SK-N-SH (cell line): ENCODE results near the gene DCAF8L2. TPM values are rescaled to one million over a fixed set of nuclear protein-coding genes. Genes with fewer than 3 reads are reported as not detected.

ENCODE experiments used
- CTCF ChIA-PET: fragments of 300-600, 350-600 bp; formaldehyde crosslinking; extraction: SDS; loops from one replicate; lab custom pipeline; 2021; lab: Yijun Ruan, JAX
- POLR2A ChIA-PET: fragments of 350-600 bp; sonication (Branson Sonifier 250); formaldehyde crosslinking; extraction: SDS; loops from one replicate; lab custom pipeline; 2020; ENCODE audit warnings: antibody characterized with exemption, inconsistent platforms; lab: Yijun Ruan, JAX
- DNase-seq: peaks from one replicate; pipeline ENCODE4 v3.0.0; 2012
- H2AFZ ChIP-seq: fragments of 200-600 bp; sonication (generic); 2 replicates; pipeline ENCODE4 v1.8.1; 2016; ENCODE audit warnings: antibody characterized with exemption, mild to moderate bottlenecking, low read depth
- H3F3A ChIP-seq: fragments of 200-600 bp; sonication (generic); replicated peaks from 2 replicates; pipeline ENCODE3; 2016; ENCODE audit warnings: antibody characterized with exemption, mild to moderate bottlenecking; ENCODE audit not compliant: insufficient read depth
- H3K27ac ChIP-seq, 2 experiments: fragments of 200-500 bp in 1 of 2; fragments of 200-600 bp in 1 of 2; sonication (Bioruptor generic) in 1 of 2; sonication (generic), shearing (Covaris generic) in 1 of 2; 2 replicates each; pipeline versions ENCODE4 v1.5.1 to v1.6.1; 2014 to 2016; ENCODE audit warnings: low read depth in 2 of 2, inconsistent platforms in 1 of 2, low read length in 1 of 2, mild to moderate bottlenecking in 1 of 2, mixed read lengths in 1 of 2
- H3K27me3 ChIP-seq: fragments of 200-600 bp; sonication (generic), shearing (Covaris generic); 2 replicates; pipeline ENCODE4 v1.6.1; 2016; ENCODE audit warnings: mixed run types; ENCODE audit not compliant: insufficient read depth
- H3K36me3 ChIP-seq, 2 experiments: fragments of 200-500 bp in 1 of 2; fragments of 200-600 bp in 1 of 2; sonication (Bioruptor generic) in 1 of 2; sonication (generic) in 1 of 2; replicated peaks in 1 of 2; 2 replicates each; pipeline versions ENCODE3 to v1.5.1; 2014 to 2016; ENCODE audit warnings: low read length in 1 of 2, mild to moderate bottlenecking in 1 of 2; ENCODE audit not compliant: insufficient read depth in 2 of 2, control insufficient read depth in 1 of 2
- H3K4me1 ChIP-seq, 2 experiments: fragments of 200-500 bp in 1 of 2; fragments of 200-600 bp in 1 of 2; sonication (Bioruptor generic) in 1 of 2; sonication (generic), shearing (Covaris generic) in 1 of 2; 2 replicates each; pipeline versions ENCODE4 v1.5.1 to v1.6.1; 2014 to 2016; ENCODE audit warnings: low read depth in 1 of 2, low read length in 1 of 2, mixed run types in 1 of 2; ENCODE audit not compliant: insufficient read depth in 2 of 2, control insufficient read depth in 1 of 2
- H3K4me2 ChIP-seq: fragments of 200-600 bp; sonication (generic), shearing (Covaris generic); 2 replicates; pipeline ENCODE4 v1.6.1; 2017; ENCODE audit warnings: mixed run types
- H3K4me3 ChIP-seq, 2 experiments: fragments of 200-500 bp in 1 of 2; fragments of 200-600 bp in 1 of 2; sonication (Bioruptor generic) in 1 of 2; sonication (generic), shearing (Covaris generic) in 1 of 2; 2 replicates each; pipeline versions ENCODE4 v1.5.1 to v1.8.1; 2014 to 2016; ENCODE audit warnings: low read depth in 2 of 2, inconsistent platforms in 1 of 2, low read length in 1 of 2, mild to moderate bottlenecking in 1 of 2, mixed read lengths in 1 of 2, moderate library complexity in 1 of 2
- H3K79me2 ChIP-seq: fragments of 200-600 bp; sonication (generic); 2 replicates; pipeline ENCODE4 v1.8.1; 2017; ENCODE audit warnings: mild to moderate bottlenecking; ENCODE audit not compliant: insufficient read depth
- H3K9ac ChIP-seq: fragments of 200-600 bp; sonication (generic); 2 replicates; pipeline ENCODE4 v1.6.1; 2017; ENCODE audit warnings: mixed run types
- H3K9me2 ChIP-seq: fragments of 200-600 bp; sonication (generic); 2 replicates; pipeline ENCODE4 v1.6.1; 2017; ENCODE audit warnings: mixed run types
- H3K9me3 ChIP-seq: fragments of 200-600 bp; sonication (generic); 2 replicates; pipeline ENCODE4 v1.6.1; 2017; ENCODE audit warnings: mixed run types, mild to moderate bottlenecking, moderate library complexity
- H4K20me1 ChIP-seq: fragments of 200-600 bp; sonication (generic); 2 replicates; pipeline ENCODE4 v1.6.1; 2017; ENCODE audit warnings: mild to moderate bottlenecking, mixed run types; ENCODE audit not compliant: insufficient read depth
- CHD2 ChIP-seq: fragments of 150-350 bp; IDR thresholded peaks from 2 replicates; pipeline ENCODE4 v1.6.1; 2018; ENCODE audit warnings: low read length; ENCODE audit not compliant: partially characterized antibody
- EP300 ChIP-seq, 2 experiments: IDR thresholded peaks; 2 replicates each; pipeline versions ENCODE4 v1.4.0 to v1.6.1; 2012; ENCODE audit warnings: borderline replicate concordance in 1 of 2, low read depth in 1 of 2, low read length in 1 of 2
- FOXJ3 ChIP-seq: sonication (generic); formaldehyde crosslinking; IDR thresholded peaks from 2 replicates; pipeline ENCODE4 v1.5.1; 2020; ENCODE audit warnings: mild to moderate bottlenecking, missing genetic modification reagents
- GATA2 ChIP-seq: sonication (generic); formaldehyde crosslinking; IDR thresholded peaks from 2 replicates; pipeline ENCODE4 v1.5.0; 2020; ENCODE audit warnings: mild to moderate bottlenecking, missing genetic modification reagents
- MAX ChIP-seq: IDR thresholded peaks from 2 replicates; pipeline ENCODE4 v1.4.0; 2012; ENCODE audit warnings: low read depth
- MEF2A ChIP-seq: IDR thresholded peaks from 2 replicates; pipeline ENCODE4 v1.4.0; 2012; ENCODE audit warnings: low read depth, borderline replicate concordance
- NRF1 ChIP-seq: IDR thresholded peaks from 2 replicates; pipeline ENCODE4 v1.6.1; 2012; ENCODE audit warnings: low read depth, mild to moderate bottlenecking, low read length
- POLR2AphosphoS5 ChIP-seq: IDR thresholded peaks from 2 replicates; pipeline ENCODE4 v1.6.1; 2012; ENCODE audit warnings: low read depth, low read length
- RAD21 ChIP-seq: IDR thresholded peaks from 2 replicates; pipeline ENCODE4 v1.6.1; 2012; ENCODE audit warnings: mild to moderate bottlenecking, low read length
- RCOR1 ChIP-seq: fragments of 150-350 bp; IDR thresholded peaks from 2 replicates; pipeline ENCODE4 v1.6.1; 2017; ENCODE audit warnings: antibody characterized with exemption, low read length
- RXRA ChIP-seq: IDR thresholded peaks from 2 replicates; pipeline ENCODE4 v1.4.0; 2012; ENCODE audit warnings: low read depth, mild to moderate bottlenecking, borderline replicate concordance
- TAF1 ChIP-seq: IDR thresholded peaks from 2 replicates; pipeline ENCODE4 v1.6.1; 2012; ENCODE audit warnings: low read depth, mild to moderate bottlenecking, low read length, moderate library complexity, borderline replicate concordance
- USF1 ChIP-seq: IDR thresholded peaks from 2 replicates; pipeline ENCODE4 v1.4.0; 2012; ENCODE audit warnings: low read depth, borderline replicate concordance
- USF2 ChIP-seq: fragments of 150-350 bp; IDR thresholded peaks from 2 replicates; pipeline ENCODE4 v1.6.1; 2017; ENCODE audit warnings: antibody characterized with exemption, low read length, low read depth, borderline replicate concordance
- ZBTB33 ChIP-seq: IDR thresholded peaks from 2 replicates; pipeline ENCODE4 v1.4.0; 2012; ENCODE audit warnings: low read depth, borderline replicate concordance
- WGBS: methylation state at CpG from one replicate; pipeline ENCODE4 v1.1.6; 2017; ENCODE audit warnings: low lambda C conversion rate; 5-methylcytosine and 5-hydroxymethylcytosine counted together
- polyA plus RNA-seq, 3 experiments: library from polyadenylated mRNA; depleted of rRNA; stranded (reverse); fragments of >200 nt; gene quantifications; 2 replicates each; pipeline ENCODE4 v1.2.3, GENCODE V29; 2012
- TF ChIP-seq, protein P1 (sequence below): fragments of 150-350 bp; IDR thresholded peaks from 2 replicates; pipeline ENCODE4 v1.6.1; 2016; ENCODE audit warnings: mild to moderate bottlenecking, low read depth, low read length

Gene DCAF8L2
- polyA plus RNA-seq, 1 of the 3 experiments (the other 2 are of a cell fraction): 0.33 TPM

DNA sequence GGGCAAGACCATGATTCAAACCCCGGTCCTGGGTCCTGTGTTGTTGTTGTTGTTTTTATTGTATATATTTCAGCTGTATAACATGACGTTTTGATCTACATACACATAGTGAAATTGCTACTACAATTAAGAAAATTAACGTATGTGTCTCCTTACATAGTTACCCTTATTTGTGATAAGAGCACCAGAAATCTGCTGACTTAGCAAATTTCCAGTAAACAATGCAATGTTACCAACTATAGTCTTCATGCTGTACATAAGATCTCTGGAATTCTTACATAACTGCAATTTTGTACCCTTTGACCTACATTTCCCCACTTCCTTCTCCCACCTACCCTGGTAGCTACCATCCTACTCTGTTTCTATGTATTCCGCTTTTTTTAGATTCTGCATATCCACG, 141.8 kb downstream of the DCAF8L2 start (continued):
- TF ChIP-seq, protein P1, sequence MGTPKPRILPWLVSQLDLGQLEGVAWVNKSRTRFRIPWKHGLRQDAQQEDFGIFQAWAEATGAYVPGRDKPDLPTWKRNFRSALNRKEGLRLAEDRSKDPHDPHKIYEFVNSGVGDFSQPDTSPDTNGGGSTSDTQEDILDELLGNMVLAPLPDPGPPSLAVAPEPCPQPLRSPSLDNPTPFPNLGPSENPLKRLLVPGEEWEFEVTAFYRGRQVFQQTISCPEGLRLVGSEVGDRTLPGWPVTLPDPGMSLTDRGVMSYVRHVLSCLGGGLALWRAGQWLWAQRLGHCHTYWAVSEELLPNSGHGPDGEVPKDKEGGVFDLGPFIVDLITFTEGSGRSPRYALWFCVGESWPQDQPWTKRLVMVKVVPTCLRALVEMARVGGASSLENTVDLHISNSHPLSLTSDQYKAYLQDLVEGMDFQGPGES: no peak
- TF ChIP-seq FOXJ3 (CRISPR knock-in tag): no peak
- no peak for TF ChIP-seq MAX
- TF ChIP-seq TAF1: no peak

DNA sequence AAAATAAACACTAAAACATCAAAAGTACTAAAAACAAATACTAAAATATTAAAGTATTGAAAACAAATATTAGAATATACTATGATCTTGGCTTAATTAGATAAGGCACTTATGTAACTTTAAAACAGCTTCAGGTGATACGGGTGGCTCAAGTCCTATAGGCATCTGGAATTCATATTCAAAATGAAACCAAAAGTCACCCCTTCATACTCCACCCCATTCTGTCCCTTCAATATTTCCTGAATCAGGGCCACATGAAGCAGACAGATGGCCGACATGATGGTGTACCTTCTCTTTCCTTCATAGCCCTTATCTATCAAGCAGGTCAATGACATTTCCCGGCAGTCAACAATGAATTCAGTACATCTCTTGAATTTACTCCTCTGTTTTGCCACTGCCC, 145.8 kb downstream of the DCAF8L2 start:
- H3K9ac ChIP-seq: no peak overlapping the region
- H3F3A ChIP-seq: no peaks in the 10 kb centered on the region
- H3K9me2 ChIP-seq: no peaks in the 10 kb centered on the region
- TF ChIP-seq RAD21 (no peak), POLR2AphosphoS5 (no peak), CHD2 (no peak), GATA2 (CRISPR knock-in tag) (no peak), EP300 (IDR thresholded peaks at IDR 0.05; ENCODE audit: borderline replicate concordance in 1 of 2, low read depth in 1 of 2, low read length in 1 of 2) (no peak), MAX (no peak), USF2 (no peak), RCOR1 (no peak), USF1 (no peak), ZBTB33 (no peak), RXRA (no peak), MEF2A (no peak), NRF1 (no peak)
- TF ChIP-seq, protein P1: no peak
- no peak for DNase-seq
- ChIA-PET POLR2A (no interaction called here), CTCF (no interaction called here)
- no peaks in the 10 kb centered on the region for H3K4me1 ChIP-seq
- 18% methylated on average over 3 of the region's 3 CpGs for WGBS
- H3K4me3 ChIP-seq: no peak overlapping the region
- H3K79me2 ChIP-seq: no peaks in the 10 kb centered on the region
- H3K36me3 ChIP-seq: no peaks in the 10 kb centered on the region
- H4K20me1 ChIP-seq: no peaks in the 10 kb centered on the region
- H2AFZ ChIP-seq: no peak overlapping the region
- H3K27ac ChIP-seq: no peak overlapping the region
- H3K9me3 ChIP-seq: no peaks in the 10 kb centered on the region
- H3K4me2 ChIP-seq: no peak overlapping the region
- H3K27me3 ChIP-seq: no peaks in the 10 kb centered on the region; the same call in 1 of the 2 replicates
